ENCODE data around the gene SETD5. TPM values are rescaled to one million over a fixed set of nuclear protein-coding genes. Genes with fewer than 3 reads are reported as not detected.

The SETD5 gene
- total RNA-seq, 1 experiment from 2014 or later, result 279 TPM

DNA sequence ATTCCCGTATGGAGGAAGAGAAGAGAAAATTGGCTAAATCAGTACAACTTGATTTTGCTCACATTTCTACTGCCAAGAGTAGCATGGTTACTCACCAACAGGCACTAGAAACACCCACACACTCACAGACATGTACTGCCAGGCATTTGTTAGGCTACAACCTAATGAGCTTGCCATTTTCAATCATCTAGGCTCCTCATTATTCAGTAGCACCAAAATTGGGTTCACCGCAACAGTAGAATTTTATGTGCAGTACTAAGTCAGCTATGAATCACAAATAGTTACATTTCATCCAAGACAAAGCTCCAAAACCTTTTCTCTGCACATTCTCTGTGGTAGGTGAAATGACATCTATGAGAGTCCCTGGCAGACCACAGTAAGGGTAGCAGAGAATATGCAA lies 49.5 kb upstream of the SETD5 start:
- ChIA-PET CTCF (interaction anchor here (0.6 to 1.4 kb wide), 2 partner anchors 156 to 321 kb away, joined by 3 read pairs; no protein-coding TSS in a partner anchor), POLR2A (no interaction called here)
- no peak for TF ChIP-seq STAT6 (CRISPR knock-in tag; conservative IDR thresholded peaks at IDR 0.05; ENCODE audit: low read depth)
- TF ChIP-seq MYBL2 (CRISPR knock-in tag; IDR thresholded peaks at IDR 0.05), result no peak
- TF ChIP-seq ESRRA (CRISPR knock-in tag; IDR thresholded peaks at IDR 0.05; ENCODE audit: borderline replicate concordance), result no peak
- no peak for TF ChIP-seq E2F5 (CRISPR knock-in tag; IDR thresholded peaks at IDR 0.05)
- TF ChIP-seq, protein P1, sequence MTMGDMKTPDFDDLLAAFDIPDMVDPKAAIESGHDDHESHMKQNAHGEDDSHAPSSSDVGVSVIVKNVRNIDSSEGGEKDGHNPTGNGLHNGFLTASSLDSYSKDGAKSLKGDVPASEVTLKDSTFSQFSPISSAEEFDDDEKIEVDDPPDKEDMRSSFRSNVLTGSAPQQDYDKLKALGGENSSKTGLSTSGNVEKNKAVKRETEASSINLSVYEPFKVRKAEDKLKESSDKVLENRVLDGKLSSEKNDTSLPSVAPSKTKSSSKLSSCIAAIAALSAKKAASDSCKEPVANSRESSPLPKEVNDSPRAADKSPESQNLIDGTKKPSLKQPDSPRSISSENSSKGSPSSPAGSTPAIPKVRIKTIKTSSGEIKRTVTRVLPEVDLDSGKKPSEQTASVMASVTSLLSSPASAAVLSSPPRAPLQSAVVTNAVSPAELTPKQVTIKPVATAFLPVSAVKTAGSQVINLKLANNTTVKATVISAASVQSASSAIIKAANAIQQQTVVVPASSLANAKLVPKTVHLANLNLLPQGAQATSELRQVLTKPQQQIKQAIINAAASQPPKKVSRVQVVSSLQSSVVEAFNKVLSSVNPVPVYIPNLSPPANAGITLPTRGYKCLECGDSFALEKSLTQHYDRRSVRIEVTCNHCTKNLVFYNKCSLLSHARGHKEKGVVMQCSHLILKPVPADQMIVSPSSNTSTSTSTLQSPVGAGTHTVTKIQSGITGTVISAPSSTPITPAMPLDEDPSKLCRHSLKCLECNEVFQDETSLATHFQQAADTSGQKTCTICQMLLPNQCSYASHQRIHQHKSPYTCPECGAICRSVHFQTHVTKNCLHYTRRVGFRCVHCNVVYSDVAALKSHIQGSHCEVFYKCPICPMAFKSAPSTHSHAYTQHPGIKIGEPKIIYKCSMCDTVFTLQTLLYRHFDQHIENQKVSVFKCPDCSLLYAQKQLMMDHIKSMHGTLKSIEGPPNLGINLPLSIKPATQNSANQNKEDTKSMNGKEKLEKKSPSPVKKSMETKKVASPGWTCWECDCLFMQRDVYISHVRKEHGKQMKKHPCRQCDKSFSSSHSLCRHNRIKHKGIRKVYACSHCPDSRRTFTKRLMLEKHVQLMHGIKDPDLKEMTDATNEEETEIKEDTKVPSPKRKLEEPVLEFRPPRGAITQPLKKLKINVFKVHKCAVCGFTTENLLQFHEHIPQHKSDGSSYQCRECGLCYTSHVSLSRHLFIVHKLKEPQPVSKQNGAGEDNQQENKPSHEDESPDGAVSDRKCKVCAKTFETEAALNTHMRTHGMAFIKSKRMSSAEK (CRISPR knock-in tag; IDR thresholded peaks at IDR 0.05; ENCODE audit: borderline replicate concordance), result no peak
- TF ChIP-seq CDX4 (CRISPR knock-in tag; IDR thresholded peaks at IDR 0.05; ENCODE audit: borderline replicate concordance), result no peak
- TF ChIP-seq, protein P2, sequence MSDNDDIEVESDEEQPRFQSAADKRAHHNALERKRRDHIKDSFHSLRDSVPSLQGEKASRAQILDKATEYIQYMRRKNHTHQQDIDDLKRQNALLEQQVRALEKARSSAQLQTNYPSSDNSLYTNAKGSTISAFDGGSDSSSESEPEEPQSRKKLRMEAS (CRISPR knock-in tag; IDR thresholded peaks at IDR 0.05), result no peak
- TF ChIP-seq, protein P3, sequence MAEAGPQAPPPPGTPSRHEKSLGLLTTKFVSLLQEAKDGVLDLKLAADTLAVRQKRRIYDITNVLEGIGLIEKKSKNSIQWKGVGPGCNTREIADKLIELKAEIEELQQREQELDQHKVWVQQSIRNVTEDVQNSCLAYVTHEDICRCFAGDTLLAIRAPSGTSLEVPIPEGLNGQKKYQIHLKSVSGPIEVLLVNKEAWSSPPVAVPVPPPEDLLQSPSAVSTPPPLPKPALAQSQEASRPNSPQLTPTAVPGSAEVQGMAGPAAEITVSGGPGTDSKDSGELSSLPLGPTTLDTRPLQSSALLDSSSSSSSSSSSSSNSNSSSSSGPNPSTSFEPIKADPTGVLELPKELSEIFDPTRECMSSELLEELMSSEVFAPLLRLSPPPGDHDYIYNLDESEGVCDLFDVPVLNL (CRISPR knock-in tag; IDR thresholded peaks at IDR 0.05; ENCODE audit: borderline replicate concordance, low read depth), result no peak
- no peak for TF ChIP-seq ZNF232 (CRISPR knock-in tag; IDR thresholded peaks at IDR 0.05)
- no peak for TF ChIP-seq ZMAT4 (CRISPR knock-in tag; IDR thresholded peaks at IDR 0.05)
- TF ChIP-seq, protein P4, sequence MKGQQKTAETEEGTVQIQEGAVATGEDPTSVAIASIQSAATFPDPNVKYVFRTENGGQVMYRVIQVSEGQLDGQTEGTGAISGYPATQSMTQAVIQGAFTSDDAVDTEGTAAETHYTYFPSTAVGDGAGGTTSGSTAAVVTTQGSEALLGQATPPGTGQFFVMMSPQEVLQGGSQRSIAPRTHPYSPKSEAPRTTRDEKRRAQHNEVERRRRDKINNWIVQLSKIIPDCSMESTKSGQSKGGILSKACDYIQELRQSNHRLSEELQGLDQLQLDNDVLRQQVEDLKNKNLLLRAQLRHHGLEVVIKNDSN (CRISPR knock-in tag; IDR thresholded peaks at IDR 0.05), result no peak
- Mint-ChIP-seq H3K36me3 (no peaks in the 10 kb centered on the region), H3K9me3 (no peaks in the 10 kb centered on the region), H3K27ac (no peak overlapping the region), H3K4me3 (no peak overlapping the region), H3K4me1 (peaks cover 39% of the 10 kb centered on the region), H3K27me3 (ENCODE audit: low read depth) (no peaks in the 10 kb centered on the region)
- no peak for ATAC-seq
- DNase-seq (ENCODE audit: low spot score), result no peak
